Ovary (tissue), 3 donors: Measurements from ENCODE around the gene NSMF.

Experiments used
- POLR2A ChIP-seq: fragments of 450-650 bp; IDR thresholded peaks from one replicate; pipeline ENCODE4 v1.6.1; 2017; ENCODE audit warnings: antibody characterized with exemption, mild to moderate bottlenecking, moderate library complexity
- TF ChIP-seq, protein P1 (sequence below), 3 donors: fragments of 450-650 bp in 2 of 3; fragments of 200-600 bp in 1 of 3; IDR thresholded peaks; one replicate each; pipeline versions ENCODE4 v1.5.1 to v1.8.0; 2016 to 2022; ENCODE audit warnings: antibody characterized with exemption in 3 of 3, mild to moderate bottlenecking in 1 of 3
- donor health status: DM: no; HTN: no; CAD: no.

DNA sequence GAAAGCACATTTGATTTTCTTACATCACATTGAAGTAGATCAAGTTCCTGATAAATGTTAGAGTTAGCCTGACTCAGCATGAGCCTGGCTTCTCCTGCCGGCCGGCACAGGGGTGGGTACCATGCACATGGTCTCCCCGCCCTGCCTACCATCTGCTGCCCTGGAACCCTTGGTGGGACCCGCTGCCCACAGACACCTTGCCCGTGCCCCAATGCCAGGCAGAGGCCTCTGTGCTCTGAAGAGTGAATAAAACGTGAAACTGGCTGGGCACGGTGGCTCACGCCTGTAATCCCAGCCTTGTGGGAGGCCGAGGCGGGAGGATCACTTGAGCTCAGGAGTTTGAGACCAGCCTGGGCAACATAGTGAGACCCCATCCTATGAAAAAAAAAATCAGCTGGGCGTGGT, 53.5 kb downstream of the NSMF start:
- TF ChIP-seq, protein P1, sequence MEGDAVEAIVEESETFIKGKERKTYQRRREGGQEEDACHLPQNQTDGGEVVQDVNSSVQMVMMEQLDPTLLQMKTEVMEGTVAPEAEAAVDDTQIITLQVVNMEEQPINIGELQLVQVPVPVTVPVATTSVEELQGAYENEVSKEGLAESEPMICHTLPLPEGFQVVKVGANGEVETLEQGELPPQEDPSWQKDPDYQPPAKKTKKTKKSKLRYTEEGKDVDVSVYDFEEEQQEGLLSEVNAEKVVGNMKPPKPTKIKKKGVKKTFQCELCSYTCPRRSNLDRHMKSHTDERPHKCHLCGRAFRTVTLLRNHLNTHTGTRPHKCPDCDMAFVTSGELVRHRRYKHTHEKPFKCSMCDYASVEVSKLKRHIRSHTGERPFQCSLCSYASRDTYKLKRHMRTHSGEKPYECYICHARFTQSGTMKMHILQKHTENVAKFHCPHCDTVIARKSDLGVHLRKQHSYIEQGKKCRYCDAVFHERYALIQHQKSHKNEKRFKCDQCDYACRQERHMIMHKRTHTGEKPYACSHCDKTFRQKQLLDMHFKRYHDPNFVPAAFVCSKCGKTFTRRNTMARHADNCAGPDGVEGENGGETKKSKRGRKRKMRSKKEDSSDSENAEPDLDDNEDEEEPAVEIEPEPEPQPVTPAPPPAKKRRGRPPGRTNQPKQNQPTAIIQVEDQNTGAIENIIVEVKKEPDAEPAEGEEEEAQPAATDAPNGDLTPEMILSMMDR (IDR thresholded peaks at IDR 0.05) = no peak
- no peak for TF ChIP-seq POLR2A
